Pancreas (tissue), 10 donors: ENCODE data around the gene APBA2. TPM values are rescaled to one million over a fixed set of nuclear protein-coding genes. Genes with fewer than 3 reads are reported as not detected.
"Not testable (repeated sequence)": the region's sequence is repeated elsewhere in the genome, so short reads cannot be mapped to it uniquely, and the experiment has no call there.

Experiments used
- ATAC-seq, 4 donors: fragments of 200-7000 bp; cut with Tn5 transposase; one replicate each; pipeline versions ENCODE4 v1.8.0 to v1.9.1; 2020; ENCODE audit warnings: mild to moderate bottlenecking in 4 of 4, moderate library complexity in 4 of 4
- DNase-seq, 6 donors: peaks; one replicate each; pipeline ENCODE4 v3.0.0-alpha.2; 2020
- FAIRE-seq: peaks from 2 replicates; lab custom pipeline; 2012; peaks lifted over from hg19 to GRCh38; lab: Jason Lieb, UNC
- H3K27ac ChIP-seq, 4 donors: fragments of 200-600 bp; sonication (generic); 1 replicate in 3 of 4; 2 replicates in 1 of 4; pipeline versions ENCODE4 v1.5.0 to v1.8.0; 2020
- H3K27me3 ChIP-seq, 4 donors: fragments of 200-600 bp; one replicate each; pipeline ENCODE4 v1.8.0; 2021
- H3K36me3 ChIP-seq, 3 donors: fragments of 200-600 bp; sonication (generic) in 1 of 3; one replicate each; pipeline versions ENCODE4 v1.5.0 to v1.8.0; 2020 to 2021
- H3K4me1 ChIP-seq, 3 donors: fragments of 200-600 bp; one replicate each; pipeline ENCODE4 v1.8.0; 2021
- H3K4me3 ChIP-seq, 4 donors: fragments of 200-600 bp; sonication (generic) in 2 of 4; one replicate each; pipeline versions ENCODE4 v1.5.0 to v1.8.0; 2020 to 2021
- H3K9me3 ChIP-seq, 4 donors: fragments of 200-600 bp; one replicate each; pipeline ENCODE4 v1.8.0; 2021
- CTCF ChIP-seq, 4 donors: fragments of 200-600 bp; sonication (generic) in 3 of 4; IDR thresholded peaks; one replicate each; pipeline versions ENCODE4 v1.5.0 to v1.8.0; 2021; ENCODE audit warnings: antibody characterized with exemption in 4 of 4
- WGBS, 2 donors: extraction: QIAGEN DNeasy Blood & Tissue Kit; methylation state at CpG; one replicate each; pipeline ENCODE4 v1.1.7; 2013; 5-methylcytosine and 5-hydroxymethylcytosine counted together
- intact Hi-C, 3 donors: fragments of 100-400 bp; cut with DNase I; formaldehyde crosslinking; loops; one replicate each; pipeline versions ENCODE4 v1.11.1 to v1.14.2; 2022
- polyA plus RNA-seq, 2 donors: library from polyadenylated mRNA; stranded (reverse); fragments of 200-250 nt; gene quantifications; one replicate each; pipeline ENCODE4 v1.2.3, GENCODE V29; 2013
- total RNA-seq, 6 donors: library from RNA; stranded (reverse); fragmentation: NEBNext Ultra II Directional in 4 of 6; extraction: Animal tissue kit (Norgen Biotek cat#: 25700) in 4 of 6; gene quantifications; one replicate each; pipeline versions ENCODE4 v1.2.1 to v1.2.4, GENCODE V29; 2021 to 2023
- donor health status: healthy with polysubstance abuse.
- donor health status: DM: no; HTN: no; CAD: no; lungs with moderate emphysema.
- donor health status: DM: no; HTN: no; CAD: no.
- donor health status: control.
- donor health status: control.
- donor health status: Bipolar disorder and iron deficiency.
- donor health status: DM: yes; HTN: yes; CAD: no.
- donor health status: DM: no; HTN: no; CAD: no.
- donor health status: DM: no; HTN: no; CAD: no.
- donor health status: DM: yes; HTN: yes; CAD: no.

The APBA2 gene
- total and polyA plus RNA-seq, 8 donors, result 3.9 to 10.3 (median 6.7) TPM

GRCh38 chr15:28887339-28888174 is 1.8 kb downstream of the APBA2 start:
- H3K4me1 ChIP-seq, result no peaks in the 10 kb centered on the region
- no peak overlapping the region for H3K27ac ChIP-seq
- no peaks in the 10 kb centered on the region for H3K9me3 ChIP-seq
- peak overlapping the region in 2 of 4 donors; percentile 61 to 63 for H3K4me3 ChIP-seq
- DNase-seq (peak in 2 of 6 donors; percentile 33 to 64), ATAC-seq (peak in 3 of 4 donors; percentile 40 to 65 (median 41)), FAIRE-seq (no peak)
- no peak for TF ChIP-seq CTCF (IDR thresholded peaks at IDR 0.05)
- 62 to 66% methylated on average over 17 of the region's 17 CpGs for WGBS, 2 donors
- no peaks in the 10 kb centered on the region for H3K27me3 ChIP-seq
- intact Hi-C loops, result no loop called here
- H3K36me3 ChIP-seq, result no peaks in the 10 kb centered on the region

GRCh38 chr15:28888302-28888894 is 2.6 kb downstream of the APBA2 start:
- TF ChIP-seq CTCF (IDR thresholded peaks at IDR 0.05), result no peak
- intact Hi-C loops, result no loop called here
- ATAC-seq, result no peak
- Histone ChIP-seq H3K4me1 (peaks cover 0 to 3% (median 0%) of the 10 kb centered on the region in 3 donors), H3K27ac (no peak overlapping the region), H3K36me3 (no peaks in the 10 kb centered on the region), H3K9me3 (no peaks in the 10 kb centered on the region), H3K4me3 (no peak overlapping the region), H3K27me3 (no peaks in the 10 kb centered on the region)
- FAIRE-seq, result no peak
- WGBS, 2 donors, result 89 to 91% methylated on average over 18 of the region's 18 CpGs
- peak in 1 of 6 donors; percentile 69 for DNase-seq

DNA sequence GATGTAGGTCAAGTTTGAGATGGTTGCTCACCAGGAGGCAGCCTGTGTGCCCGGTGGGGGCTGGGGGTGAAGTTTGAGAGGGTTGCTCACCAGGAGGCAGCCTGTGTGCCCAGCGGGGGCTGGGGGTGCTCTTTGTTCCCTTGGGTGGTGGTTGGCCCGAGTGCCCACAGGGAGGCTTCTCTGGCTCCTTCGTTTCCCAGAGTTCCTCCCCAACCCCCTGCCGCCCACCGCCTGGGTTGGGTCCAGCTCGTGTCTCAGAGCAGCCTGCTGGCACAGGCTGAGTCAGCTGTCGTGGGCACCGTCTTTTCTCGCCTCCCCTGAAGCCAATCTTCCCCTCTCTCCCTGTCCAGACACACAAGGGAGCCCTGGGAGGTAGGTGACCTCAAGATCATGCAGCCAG is 3.1 kb downstream of the APBA2 start:
- Histone ChIP-seq H3K27me3 (no peaks in the 10 kb centered on the region), H3K36me3 (no peaks in the 10 kb centered on the region), H3K4me3 (no peak overlapping the region), H3K4me1 (peaks cover 0 to 3% (median 0%) of the 10 kb centered on the region in 3 donors), H3K9me3 (no peaks in the 10 kb centered on the region), H3K27ac (no peak overlapping the region)
- FAIRE-seq, result no peak
- no peak for TF ChIP-seq CTCF (IDR thresholded peaks at IDR 0.05)
- 68 to 78% methylated on average over 10 of the region's 10 CpGs for WGBS, 2 donors
- no peak for ATAC-seq
- intact Hi-C loops, result no loop called here
- no peak for DNase-seq

DNA sequence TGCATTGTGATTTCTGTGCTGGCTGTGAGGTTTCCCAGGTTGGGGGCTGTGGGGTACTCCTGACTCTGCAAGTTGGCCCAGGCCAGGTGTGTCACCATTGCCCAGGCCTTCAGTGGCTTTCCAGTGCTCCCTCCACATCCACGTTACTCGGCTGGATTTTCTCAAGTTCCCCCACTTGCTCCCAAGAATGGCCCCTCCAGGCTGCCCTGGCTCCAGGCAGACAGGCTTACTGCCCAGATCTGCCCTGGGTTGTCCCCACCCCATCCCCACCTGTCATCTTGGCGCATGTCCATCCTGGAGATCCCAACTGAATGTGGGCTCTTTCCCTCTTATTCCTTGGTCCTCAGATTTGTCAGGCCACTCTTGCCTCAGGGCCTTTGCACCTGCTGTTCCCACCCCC is 3.6 kb downstream of the APBA2 start:
- no peaks in the 10 kb centered on the region for H3K36me3 ChIP-seq
- FAIRE-seq, result no peak
- no peak for DNase-seq
- intact Hi-C loops, result no loop called here
- peaks cover 0 to 3% (median 0%) of the 10 kb centered on the region in 3 donors for H3K4me1 ChIP-seq
- no peak overlapping the region for H3K27ac ChIP-seq
- no peak for TF ChIP-seq CTCF (IDR thresholded peaks at IDR 0.05)
- H3K4me3 ChIP-seq, result no peak overlapping the region
- no peaks in the 10 kb centered on the region for H3K9me3 ChIP-seq
- no peak for ATAC-seq
- H3K27me3 ChIP-seq, result no peaks in the 10 kb centered on the region
- 94 to 97% methylated on average over 3 of the region's 3 CpGs for WGBS, 2 donors

DNA sequence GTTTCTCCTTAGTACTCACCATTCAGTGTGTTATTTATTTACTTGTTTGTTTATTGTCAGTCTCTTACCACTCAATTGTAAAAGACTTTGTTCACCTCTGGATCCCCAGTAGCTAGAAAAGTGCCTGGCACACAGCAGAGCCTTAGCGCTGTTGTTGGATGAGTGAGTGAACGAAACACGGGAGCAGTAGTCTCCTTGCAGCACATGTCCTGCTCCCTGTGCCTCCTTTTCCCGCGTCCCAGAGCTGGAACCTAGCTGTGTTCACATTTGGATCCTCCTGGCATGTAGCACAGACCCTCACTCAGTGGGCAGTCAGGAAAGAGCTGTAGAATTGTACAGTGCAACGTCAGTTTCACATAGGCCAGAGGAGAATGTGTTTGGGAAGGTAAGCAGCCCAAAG is 4.1 kb downstream of the APBA2 start:
- not testable (repeated sequence) for H3K4me1 ChIP-seq, H3K27me3 ChIP-seq
- intact Hi-C loops, result loop anchor here in 1 of 3 donors (10.0 kb wide), 1 partner anchor 65 kb away; no protein-coding TSS in a partner anchor

DNA sequence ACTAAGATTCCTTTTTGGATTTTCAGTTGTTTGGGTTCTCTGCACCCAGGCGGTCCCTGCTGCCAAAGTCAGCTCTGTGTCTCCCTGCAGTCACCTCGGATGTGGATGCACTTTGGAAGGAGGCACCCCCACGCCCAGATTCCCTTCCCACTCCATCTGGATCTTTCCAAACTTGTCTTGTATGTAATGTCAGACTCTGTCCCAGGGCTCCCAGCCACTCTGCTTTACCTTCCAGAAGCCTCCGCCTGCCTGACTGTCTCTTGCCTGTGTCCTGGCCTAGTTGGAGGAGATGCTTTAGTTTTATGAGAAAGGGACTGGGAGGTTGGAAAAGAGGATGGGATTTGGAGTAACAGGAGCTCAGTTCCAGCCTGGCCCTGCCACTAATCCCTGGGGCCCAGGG is 4.5 kb downstream of the APBA2 start:
- ATAC-seq, H3K36me3 ChIP-seq, H3K9me3 ChIP-seq, H3K4me1 ChIP-seq, H3K4me3 ChIP-seq, DNase-seq, FAIRE-seq, H3K27me3 ChIP-seq, H3K27ac ChIP-seq: not testable (repeated sequence)
- 84 to 86% methylated on average over 4 of the region's 4 CpGs for WGBS, 2 donors
- intact Hi-C loops, result loop anchor here in 1 of 3 donors (10.0 kb wide), 1 partner anchor 65 kb away; no protein-coding TSS in a partner anchor

More for the DNA sequence above, 4.1 kb downstream of the APBA2 start:
- not testable (repeated sequence) for H3K9me3 ChIP-seq, FAIRE-seq, ATAC-seq, H3K36me3 ChIP-seq, DNase-seq, H3K27ac ChIP-seq, H3K4me3 ChIP-seq
- WGBS, 2 donors, result 88 to 93% methylated on average over 6 of the region's 6 CpGs
